Midbrain (tissue), 1 donor: ENCODE data around the gene METTL5.

Experiments
- DNase-seq: peaks from one replicate; lab custom pipeline; 2025; lab: John Stamatoyannopoulos, UW

Gene METTL5

GRCh38 chr2:169781249-169782013 is 43.3 kb downstream of the METTL5 start:
- DNase-seq, result no peak

- DNase-seq, result no peak
Measured at GRCh38 chr2:169778446-169778845, 46.3 kb downstream of the METTL5 start.

GRCh38 chr2:169776252-169776761 is 48.4 kb downstream of the METTL5 start:
- no peak for DNase-seq

- no peak for DNase-seq
Measured at GRCh38 chr2:169775765-169776164, 48.9 kb downstream of the METTL5 start.

GRCh38 chr2:169775354-169775753 is 49.4 kb downstream of the METTL5 start:
- DNase-seq, result no peak

- DNase-seq, result no peak
Measured at GRCh38 chr2:169772651-169773050, 52.1 kb downstream of the METTL5 start.

- DNase-seq, result no peak
Measured at GRCh38 chr2:169771612-169772011, 53.1 kb downstream of the METTL5 start.

GRCh38 chr2:169771021-169771420 is 53.7 kb downstream of the METTL5 start:
- no peak for DNase-seq

- no peak for DNase-seq
Measured at GRCh38 chr2:169768262-169768995, 56.3 kb downstream of the METTL5 start.

GRCh38 chr2:169767243-169767888 is 57.3 kb downstream of the METTL5 start:
- DNase-seq, result peak; percentile 61

- no peak for DNase-seq
Measured at GRCh38 chr2:169765523-169765922, 59.2 kb downstream of the METTL5 start.

- no peak for DNase-seq
Measured at GRCh38 chr2:169761970-169762292, 62.8 kb downstream of the METTL5 start.
